ENCODE measurements around the gene FBXO38. TPM values are rescaled to one million over a fixed set of nuclear protein-coding genes. Genes with fewer than 3 reads are reported as not detected.

FBXO38 gene
- total and polyA plus RNA-seq, 2 of the 13 experiments (the other 11 are each of a cell fraction or from before 2014, with no cell fraction given): 24.8 to 35.9 TPM

GRCh38 chr5:148383564-148384379 is at the start of gene FBXO38 (continued):
- no peak for TF ChIP-seq ZNF782 (CRISPR knock-in tag; IDR thresholded peaks at IDR 0.05; ENCODE audit: borderline replicate concordance)
- no peak for TF ChIP-seq POLR2AphosphoS2 (IDR thresholded peaks at IDR 0.05; ENCODE audit: low read depth, low read length)
- peak; percentile 44; the same call in 1 of the 2 replicates for TF ChIP-seq RXRA (CRISPR knock-in tag; IDR thresholded peaks at IDR 0.05)
- no peak for TF ChIP-seq CSRNP2 (CRISPR knock-in tag; conservative IDR thresholded peaks at IDR 0.05; ENCODE audit: low read depth)
- TF ChIP-seq, protein P1, sequence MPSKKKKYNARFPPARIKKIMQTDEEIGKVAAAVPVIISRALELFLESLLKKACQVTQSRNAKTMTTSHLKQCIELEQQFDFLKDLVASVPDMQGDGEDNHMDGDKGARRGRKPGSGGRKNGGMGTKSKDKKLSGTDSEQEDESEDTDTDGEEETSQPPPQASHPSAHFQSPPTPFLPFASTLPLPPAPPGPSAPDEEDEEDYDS (CRISPR knock-in tag; IDR thresholded peaks at IDR 0.05): peak; percentile 77
- no peak for TF ChIP-seq ZNF564 (CRISPR knock-in tag; IDR thresholded peaks at IDR 0.05)
- TF ChIP-seq ZNF512 (CRISPR knock-in tag; IDR thresholded peaks at IDR 0.05): no peak
- TF ChIP-seq DPF2 (CRISPR knock-in tag; IDR thresholded peaks at IDR 0.05; ENCODE audit: borderline replicate concordance, low read depth): no peak
- TF ChIP-seq CCDC6 (CRISPR knock-in tag; IDR thresholded peaks at IDR 0.05): 0 out of 2 replicates have a peak, but pooled peaks have one; percentile 41
- peak; percentile 78; the same call in 1 of the 2 replicates for TF ChIP-seq IRF2 (CRISPR knock-in tag; IDR thresholded peaks at IDR 0.05)
- TF ChIP-seq ZNF891 (CRISPR knock-in tag; IDR thresholded peaks at IDR 0.05): no peak; the same call in 1 of the 2 replicates
- TF ChIP-seq GLI4 (CRISPR knock-in tag; IDR thresholded peaks at IDR 0.05; ENCODE audit: borderline replicate concordance): no peak; the same call in 1 of the 2 replicates
- no peak for TF ChIP-seq SRF (IDR thresholded peaks at IDR 0.05; ENCODE audit: low read depth, low read length)
- TF ChIP-seq ZNF263 (CRISPR knock-in tag; IDR thresholded peaks at IDR 0.05): no peak
- peak; percentile 86 for TF ChIP-seq UBTF (CRISPR knock-in tag; IDR thresholded peaks at IDR 0.05)
- 0 out of 2 replicates have a peak, but pooled peaks have one; percentile 10 for TF ChIP-seq ZNF121 (CRISPR knock-in tag; IDR thresholded peaks at IDR 0.05)
- no peak for TF ChIP-seq MATR3 (CRISPR knock-in tag; IDR thresholded peaks at IDR 0.05)
- TF ChIP-seq, protein P2, sequence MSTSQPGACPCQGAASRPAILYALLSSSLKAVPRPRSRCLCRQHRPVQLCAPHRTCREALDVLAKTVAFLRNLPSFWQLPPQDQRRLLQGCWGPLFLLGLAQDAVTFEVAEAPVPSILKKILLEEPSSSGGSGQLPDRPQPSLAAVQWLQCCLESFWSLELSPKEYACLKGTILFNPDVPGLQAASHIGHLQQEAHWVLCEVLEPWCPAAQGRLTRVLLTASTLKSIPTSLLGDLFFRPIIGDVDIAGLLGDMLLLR (CRISPR knock-in tag; IDR thresholded peaks at IDR 0.05): no peak
- TF ChIP-seq SAP130 (CRISPR knock-in tag; IDR thresholded peaks at IDR 0.05; ENCODE audit: low read depth): peak; percentile 93
- TF ChIP-seq DMAP1 (CRISPR knock-in tag; IDR thresholded peaks at IDR 0.05): peak; percentile 88
- no peak for TF ChIP-seq HDAC6 (IDR thresholded peaks at IDR 0.05; ENCODE audit: low read depth, low read length)
- no peak for TF ChIP-seq ZNF674 (CRISPR knock-in tag; IDR thresholded peaks at IDR 0.05; ENCODE audit: low read depth)

Data from HepG2 (cell line).